ENCODE data around the gene RSPO3.

DNA sequence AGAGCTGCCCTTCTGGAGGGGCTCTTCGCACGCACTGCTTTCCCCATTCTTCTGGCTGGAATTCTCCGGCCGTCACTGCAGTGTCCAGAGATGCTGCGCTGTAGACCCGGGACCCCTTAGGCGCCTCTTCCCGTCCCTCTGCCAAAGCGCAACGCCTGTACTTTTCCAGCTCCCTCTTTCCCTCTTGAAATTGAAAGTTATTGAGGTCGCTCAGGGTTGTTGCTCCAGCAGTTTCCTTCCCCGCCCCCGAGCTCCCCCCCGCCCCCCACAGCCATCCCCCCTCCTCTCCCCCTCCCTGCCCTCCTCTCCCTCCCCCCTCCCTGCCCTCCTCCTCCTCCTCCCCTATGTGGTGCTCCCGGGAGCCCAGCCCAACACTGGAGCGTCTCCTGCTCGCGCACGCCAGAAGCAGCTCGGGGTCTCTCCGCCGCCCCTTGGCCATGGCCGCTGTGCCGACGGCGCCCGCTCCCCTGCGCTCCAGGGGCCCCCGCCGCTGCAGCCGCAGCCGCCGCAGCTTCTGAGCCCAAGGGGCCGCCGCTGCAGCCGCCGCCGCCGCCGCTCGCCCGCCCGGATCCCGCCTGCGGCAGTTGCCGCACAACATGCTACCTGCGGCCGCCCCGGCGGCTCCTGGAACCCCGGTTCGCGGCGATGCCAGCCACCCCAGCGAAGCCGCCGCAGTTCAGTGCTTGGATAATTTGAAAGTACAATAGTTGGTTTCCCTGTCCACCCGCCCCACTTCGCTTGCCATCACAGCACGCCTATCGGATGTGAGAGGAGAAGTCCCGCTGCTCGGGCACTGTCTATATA lies at the start of gene RSPO3:
- TF ChIP-seq, protein P1, sequence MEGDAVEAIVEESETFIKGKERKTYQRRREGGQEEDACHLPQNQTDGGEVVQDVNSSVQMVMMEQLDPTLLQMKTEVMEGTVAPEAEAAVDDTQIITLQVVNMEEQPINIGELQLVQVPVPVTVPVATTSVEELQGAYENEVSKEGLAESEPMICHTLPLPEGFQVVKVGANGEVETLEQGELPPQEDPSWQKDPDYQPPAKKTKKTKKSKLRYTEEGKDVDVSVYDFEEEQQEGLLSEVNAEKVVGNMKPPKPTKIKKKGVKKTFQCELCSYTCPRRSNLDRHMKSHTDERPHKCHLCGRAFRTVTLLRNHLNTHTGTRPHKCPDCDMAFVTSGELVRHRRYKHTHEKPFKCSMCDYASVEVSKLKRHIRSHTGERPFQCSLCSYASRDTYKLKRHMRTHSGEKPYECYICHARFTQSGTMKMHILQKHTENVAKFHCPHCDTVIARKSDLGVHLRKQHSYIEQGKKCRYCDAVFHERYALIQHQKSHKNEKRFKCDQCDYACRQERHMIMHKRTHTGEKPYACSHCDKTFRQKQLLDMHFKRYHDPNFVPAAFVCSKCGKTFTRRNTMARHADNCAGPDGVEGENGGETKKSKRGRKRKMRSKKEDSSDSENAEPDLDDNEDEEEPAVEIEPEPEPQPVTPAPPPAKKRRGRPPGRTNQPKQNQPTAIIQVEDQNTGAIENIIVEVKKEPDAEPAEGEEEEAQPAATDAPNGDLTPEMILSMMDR (IDR thresholded peaks at IDR 0.05) = no peak
- TF ChIP-seq POLR2A (IDR thresholded peaks at IDR 0.05) = no peak
